Neutrophil (primary cell): ENCODE measurements around the gene NAALADL2.
"Not testable (repeated sequence)": the region's sequence is repeated elsewhere in the genome, so short reads cannot be mapped to it uniquely, and the experiment has no call there.

Experiments used
- H3K27ac ChIP-seq: fragments of 200-600 bp; sonication (generic); 2 replicates; pipeline ENCODE4 v1.5.1; 2016; ENCODE audit warnings: mild to moderate bottlenecking, moderate library complexity
- H3K27me3 ChIP-seq: fragments of 200-600 bp; sonication (generic); 2 replicates; pipeline ENCODE4 v1.6.0; 2016; ENCODE audit warnings: mild to moderate bottlenecking
- H3K36me3 ChIP-seq: fragments of 200-600 bp; sonication (generic); 2 replicates; pipeline ENCODE4 v1.5.1; 2017
- H3K4me1 ChIP-seq, 2 experiments: fragments of 200-600 bp in 1 of 2; sonication (generic) in 1 of 2; 1 replicate in 1 of 2; 2 replicates in 1 of 2; pipeline versions ENCODE4 v1.5.1 to v1.6.1; 2013 to 2016; ENCODE audit warnings: low read depth in 1 of 2, low read length in 1 of 2, mild to moderate bottlenecking in 1 of 2, moderate library complexity in 1 of 2; ENCODE audit not compliant: control insufficient read depth in 1 of 2, insufficient read depth in 1 of 2
- H3K4me3 ChIP-seq, 2 experiments: fragments of 200-600 bp in 1 of 2; sonication (generic) in 1 of 2; 1 replicate in 1 of 2; 2 replicates in 1 of 2; pipeline ENCODE4 v1.5.1; 2013 to 2016; ENCODE audit warnings: low read depth in 1 of 2, low read length in 1 of 2, mild to moderate bottlenecking in 1 of 2, moderate library complexity in 1 of 2
- H3K9me3 ChIP-seq: fragments of 200-600 bp; sonication (generic); 2 replicates; pipeline ENCODE4 v1.5.1; 2016
- TF ChIP-seq, protein P1 (sequence below): fragments of 200-600 bp; sonication (generic); IDR thresholded peaks from 2 replicates; pipeline ENCODE4 v1.5.1; 2016; ENCODE audit warnings: antibody characterized with exemption

The NAALADL2 gene

GRCh38 chr3:175421902-175422301, 562.8 kb downstream of the NAALADL2 start:
- TF ChIP-seq, protein P1, sequence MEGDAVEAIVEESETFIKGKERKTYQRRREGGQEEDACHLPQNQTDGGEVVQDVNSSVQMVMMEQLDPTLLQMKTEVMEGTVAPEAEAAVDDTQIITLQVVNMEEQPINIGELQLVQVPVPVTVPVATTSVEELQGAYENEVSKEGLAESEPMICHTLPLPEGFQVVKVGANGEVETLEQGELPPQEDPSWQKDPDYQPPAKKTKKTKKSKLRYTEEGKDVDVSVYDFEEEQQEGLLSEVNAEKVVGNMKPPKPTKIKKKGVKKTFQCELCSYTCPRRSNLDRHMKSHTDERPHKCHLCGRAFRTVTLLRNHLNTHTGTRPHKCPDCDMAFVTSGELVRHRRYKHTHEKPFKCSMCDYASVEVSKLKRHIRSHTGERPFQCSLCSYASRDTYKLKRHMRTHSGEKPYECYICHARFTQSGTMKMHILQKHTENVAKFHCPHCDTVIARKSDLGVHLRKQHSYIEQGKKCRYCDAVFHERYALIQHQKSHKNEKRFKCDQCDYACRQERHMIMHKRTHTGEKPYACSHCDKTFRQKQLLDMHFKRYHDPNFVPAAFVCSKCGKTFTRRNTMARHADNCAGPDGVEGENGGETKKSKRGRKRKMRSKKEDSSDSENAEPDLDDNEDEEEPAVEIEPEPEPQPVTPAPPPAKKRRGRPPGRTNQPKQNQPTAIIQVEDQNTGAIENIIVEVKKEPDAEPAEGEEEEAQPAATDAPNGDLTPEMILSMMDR: no peak
- no peak overlapping the region for H3K4me3 ChIP-seq
- H3K4me1 ChIP-seq: no peaks in the 10 kb centered on the region
- no peak overlapping the region for H3K27ac ChIP-seq
- no peaks in the 10 kb centered on the region for H3K36me3 ChIP-seq
- no peaks in the 10 kb centered on the region for H3K9me3 ChIP-seq
- H3K27me3 ChIP-seq: no peaks in the 10 kb centered on the region

GRCh38 chr3:175422744-175423143, 563.6 kb downstream of the NAALADL2 start:
- H3K27me3 ChIP-seq: no peaks in the 10 kb centered on the region
- no peak overlapping the region for H3K4me3 ChIP-seq
- H3K36me3 ChIP-seq: no peaks in the 10 kb centered on the region
- no peaks in the 10 kb centered on the region for H3K9me3 ChIP-seq
- H3K4me1 ChIP-seq: no peaks in the 10 kb centered on the region
- H3K27ac ChIP-seq: no peak overlapping the region
- TF ChIP-seq, protein P1: no peak

DNA sequence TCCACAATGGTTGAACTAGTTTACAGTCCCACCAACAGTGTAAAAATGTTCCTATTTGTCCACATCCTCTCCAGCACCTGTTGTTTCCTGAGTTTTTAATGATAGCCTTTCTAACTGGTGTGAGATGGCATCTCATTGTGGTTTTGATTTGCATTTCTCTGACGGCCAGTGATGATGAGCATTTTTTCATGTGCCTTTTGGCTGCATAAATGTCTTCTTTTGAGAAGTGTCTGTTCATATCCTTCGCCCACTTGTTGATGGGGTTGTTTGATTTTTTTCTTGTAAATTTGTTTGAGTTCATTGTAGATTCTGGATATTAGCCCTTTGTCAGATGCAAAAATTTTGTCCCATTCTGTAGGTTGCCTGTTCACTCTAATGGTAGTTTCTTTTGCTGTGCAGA, 564.7 kb downstream of the NAALADL2 start:
- H3K36me3 ChIP-seq, H3K9me3 ChIP-seq, H3K4me1 ChIP-seq, H3K27ac ChIP-seq, H3K27me3 ChIP-seq, H3K4me3 ChIP-seq: not testable (repeated sequence)

DNA sequence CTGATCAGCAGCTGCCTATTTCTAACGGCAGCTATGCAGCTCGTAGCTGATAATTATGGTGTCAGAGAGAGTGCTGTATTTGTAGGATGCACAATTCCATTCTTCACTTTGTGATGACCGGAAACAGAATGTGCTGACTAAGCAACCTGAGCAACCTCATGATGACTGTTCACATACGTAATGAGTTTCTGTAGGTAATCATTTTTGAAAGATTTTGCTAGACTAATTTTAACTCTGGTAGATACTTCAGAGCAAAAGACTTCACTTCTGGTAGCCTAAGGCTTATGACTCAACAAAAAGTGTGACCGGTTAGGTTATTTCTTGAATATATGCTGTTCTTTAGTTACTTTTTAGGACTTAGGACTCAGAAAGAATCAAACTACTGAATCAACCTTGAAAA, 567.7 kb downstream of the NAALADL2 start:
- TF ChIP-seq, protein P1: no peak
- no peaks in the 10 kb centered on the region for H3K4me1 ChIP-seq
- no peak overlapping the region for H3K4me3 ChIP-seq
- H3K27me3 ChIP-seq: no peaks in the 10 kb centered on the region
- H3K27ac ChIP-seq: no peak overlapping the region
- no peaks in the 10 kb centered on the region for H3K9me3 ChIP-seq
- no peaks in the 10 kb centered on the region for H3K36me3 ChIP-seq

GRCh38 chr3:175428466-175428865, 569.3 kb downstream of the NAALADL2 start:
- H3K27me3 ChIP-seq: no peaks in the 10 kb centered on the region
- H3K36me3 ChIP-seq: no peaks in the 10 kb centered on the region
- no peaks in the 10 kb centered on the region for H3K9me3 ChIP-seq
- TF ChIP-seq, protein P1: no peak
- H3K4me3 ChIP-seq: no peak overlapping the region
- no peaks in the 10 kb centered on the region for H3K4me1 ChIP-seq
- H3K27ac ChIP-seq: no peak overlapping the region

DNA sequence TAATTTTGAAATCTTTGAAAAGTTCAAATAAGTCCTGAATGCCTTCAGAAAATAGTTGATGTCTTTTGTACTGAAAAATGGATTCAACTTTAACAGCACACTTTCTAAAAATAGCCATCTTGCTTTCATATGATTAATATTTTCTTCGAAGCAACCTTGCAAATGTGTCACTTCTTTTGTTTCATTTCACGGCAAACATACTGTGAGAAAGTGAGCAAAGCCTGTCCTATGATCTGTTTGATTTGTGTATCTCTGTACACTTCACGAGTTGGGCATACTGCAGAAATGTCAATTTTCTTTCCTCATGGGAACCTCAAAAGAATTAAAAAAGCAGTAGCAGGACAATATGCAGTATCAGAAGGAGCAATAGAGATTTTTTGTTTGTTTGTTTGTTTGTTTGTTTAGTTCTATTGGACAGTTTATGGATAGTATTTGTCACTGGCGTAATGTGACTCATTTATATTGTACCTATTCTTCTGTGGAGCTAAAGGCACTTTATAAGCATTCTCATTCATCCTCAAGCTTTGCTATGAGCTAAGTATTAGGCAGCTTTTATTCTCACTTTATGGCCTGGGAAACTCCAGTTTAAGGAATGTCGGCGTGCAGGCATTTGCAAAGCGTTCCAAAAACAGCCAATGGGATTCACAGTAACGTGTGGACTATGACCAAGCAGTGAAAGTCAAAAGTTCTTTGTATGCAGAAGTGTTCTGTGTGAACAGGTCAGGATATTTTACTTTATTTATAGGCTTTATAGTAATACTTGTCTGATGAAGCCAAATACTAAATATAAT, 572.0 kb downstream of the NAALADL2 start:
- Histone ChIP-seq H3K4me1 (no peaks in the 10 kb centered on the region), H3K27me3 (no peaks in the 10 kb centered on the region), H3K4me3 (no peak overlapping the region), H3K36me3 (no peaks in the 10 kb centered on the region), H3K27ac (no peak overlapping the region), H3K9me3 (no peaks in the 10 kb centered on the region)
- TF ChIP-seq, protein P1: no peak
